Measurements from ENCODE around the gene RAPGEF4.
"Not testable (repeated sequence)": the region's sequence is repeated elsewhere in the genome, so short reads cannot be mapped to it uniquely, and the experiment has no call there.

The RAPGEF4 gene

DNA sequence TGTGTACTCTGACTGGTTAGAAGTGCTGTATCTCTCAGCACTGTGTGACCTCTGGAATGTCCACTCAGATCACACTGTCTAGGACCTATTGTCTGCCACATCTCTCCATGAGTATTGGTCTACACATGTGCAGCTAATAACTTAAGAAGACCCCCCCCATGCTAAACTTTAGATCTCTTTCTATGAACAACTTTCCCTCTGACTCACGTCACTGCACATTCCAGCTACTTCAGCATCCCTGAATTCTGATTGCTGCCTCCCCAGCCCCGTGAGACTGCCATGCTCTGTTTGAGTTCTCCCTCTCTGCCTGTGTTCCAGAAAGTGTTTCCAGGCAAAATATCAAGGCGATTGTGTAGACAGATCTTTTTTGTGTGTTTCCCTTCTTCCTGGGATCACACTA is 41.8 kb downstream of the RAPGEF4 start:
- DNase-seq (ENCODE audit: low read depth) = no peak
- H3K36me3 ChIP-seq (ENCODE audit: control insufficient read depth, insufficient read depth, low read length, severe bottlenecking) = no peaks in the 10 kb centered on the region
- H3K4me1 ChIP-seq (ENCODE audit: control insufficient read depth, insufficient read depth, low read length) = peaks cover 22% of the 10 kb centered on the region
- no peak overlapping the region for H3K9ac ChIP-seq (ENCODE audit: low read length)
- H3K9me3 ChIP-seq (ENCODE audit: control insufficient read depth, low read length) = no peaks in the 10 kb centered on the region
- no peaks in the 10 kb centered on the region for H3K27me3 ChIP-seq (replicated peaks; ENCODE audit: control insufficient read depth, insufficient read depth, low read length)
- no peak overlapping the region for H3K4me3 ChIP-seq (ENCODE audit: low read length)

DNA sequence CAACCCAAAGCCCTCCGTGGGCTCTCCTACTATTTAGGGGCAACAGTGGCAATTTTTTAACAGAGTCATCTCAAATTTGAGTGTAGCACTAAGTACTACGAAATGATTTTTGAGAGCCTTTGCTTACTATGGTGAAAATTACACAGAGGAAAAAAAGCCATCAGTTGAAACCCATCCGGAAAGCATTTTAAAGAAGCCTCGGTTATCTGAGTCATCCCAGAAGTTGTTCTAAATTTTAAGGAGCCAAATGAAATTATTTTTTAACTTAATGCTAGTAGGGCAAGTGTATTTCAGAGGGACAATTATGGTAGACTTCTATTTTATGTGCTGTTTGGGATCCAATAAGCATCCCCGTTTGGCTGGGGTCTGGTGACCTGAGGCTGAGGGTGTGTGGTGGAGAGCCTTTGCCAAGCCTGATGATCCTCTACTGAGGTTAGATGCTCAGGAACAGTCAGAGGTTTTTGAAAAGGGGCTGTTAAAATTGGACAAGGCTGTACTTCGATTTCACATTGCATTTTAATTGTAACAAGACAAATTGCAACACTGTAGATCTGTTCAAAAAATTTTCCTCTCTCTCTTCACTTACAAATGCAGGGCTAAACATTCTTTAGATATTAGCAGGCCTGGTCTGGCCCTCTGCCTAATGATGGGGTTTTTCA is 47.0 kb downstream of the RAPGEF4 start:
- H3K36me3 ChIP-seq (ENCODE audit: control insufficient read depth, insufficient read depth, low read length, severe bottlenecking) = no peaks in the 10 kb centered on the region
- peaks cover 18% of the 10 kb centered on the region for H3K4me1 ChIP-seq (ENCODE audit: control insufficient read depth, insufficient read depth, low read length)
- no peak for DNase-seq (ENCODE audit: low read depth)
- H3K27me3 ChIP-seq (replicated peaks; ENCODE audit: control insufficient read depth, insufficient read depth, low read length) = no peaks in the 10 kb centered on the region
- no peaks in the 10 kb centered on the region for H3K9me3 ChIP-seq (ENCODE audit: control insufficient read depth, low read length)
- H3K9ac ChIP-seq (ENCODE audit: low read length) = peak overlapping the region; percentile 44
- H3K4me3 ChIP-seq (ENCODE audit: low read length) = peak overlapping the region; percentile 34

DNA sequence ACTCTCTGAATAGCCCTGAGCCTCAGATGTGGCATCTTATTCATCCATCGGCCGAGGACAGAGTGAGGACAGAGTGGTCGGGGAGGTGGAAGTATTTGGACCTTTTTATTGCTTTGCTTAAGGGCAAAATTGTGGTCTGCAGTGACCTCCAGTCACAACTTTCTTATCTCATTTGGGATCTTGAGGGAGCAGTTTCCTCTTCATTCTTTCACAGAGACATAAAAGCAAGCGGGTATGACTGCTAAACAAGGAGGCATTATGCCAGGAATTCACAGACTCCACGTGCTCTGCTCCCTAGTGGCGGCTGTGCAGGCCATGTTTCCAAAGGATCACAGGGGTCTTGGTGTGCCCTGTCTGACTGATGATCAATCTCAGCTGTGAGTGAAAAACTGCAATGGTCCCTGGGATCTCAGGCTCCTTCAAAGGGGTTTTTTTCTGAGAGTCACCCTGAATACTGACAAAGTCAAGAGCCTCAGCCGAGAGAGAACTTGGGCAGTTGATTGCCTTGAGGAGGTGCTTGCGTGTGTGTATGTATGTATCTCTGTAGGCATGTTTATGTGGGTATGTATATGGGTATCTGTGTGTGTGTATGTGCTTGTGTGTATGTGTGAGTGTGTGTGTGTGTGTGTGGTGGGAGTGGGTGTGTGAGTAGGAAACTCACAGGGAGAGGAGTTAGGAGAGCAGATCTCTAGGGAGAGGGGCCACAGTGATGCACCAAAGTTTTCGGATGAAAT is 47.7 kb downstream of the RAPGEF4 start:
- peak; percentile 90 for DNase-seq (ENCODE audit: low read depth)
- Histone ChIP-seq H3K27me3 (replicated peaks; ENCODE audit: control insufficient read depth, insufficient read depth, low read length) (no peaks in the 10 kb centered on the region), H3K9me3 (ENCODE audit: control insufficient read depth, low read length) (no peaks in the 10 kb centered on the region), H3K4me3 (ENCODE audit: low read length) (no peak overlapping the region), H3K4me1 (ENCODE audit: control insufficient read depth, insufficient read depth, low read length) (peaks cover 18% of the 10 kb centered on the region), H3K9ac (ENCODE audit: low read length) (no peak overlapping the region), H3K36me3 (ENCODE audit: control insufficient read depth, insufficient read depth, low read length, severe bottlenecking) (no peaks in the 10 kb centered on the region)

DNA sequence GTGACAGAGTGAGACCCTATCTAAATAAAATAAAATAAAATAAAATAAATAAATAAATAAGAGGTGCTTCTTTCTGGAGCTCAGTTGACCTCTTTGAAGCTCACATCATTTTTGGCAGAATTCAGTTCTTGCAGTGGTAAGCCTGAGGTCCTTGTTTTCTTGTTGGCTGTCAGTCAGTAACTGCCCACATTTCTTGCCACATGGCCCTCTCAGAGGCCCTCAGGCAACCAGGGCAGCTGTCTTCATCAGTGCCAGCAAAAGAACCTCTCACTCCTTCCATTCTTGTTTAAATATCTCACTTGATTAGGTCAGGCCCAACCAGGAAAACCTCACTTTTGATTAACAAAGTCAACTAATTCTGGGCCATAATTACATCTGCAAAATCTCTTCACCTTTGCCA is 53.2 kb downstream of the RAPGEF4 start:
- H3K36me3 ChIP-seq (ENCODE audit: control insufficient read depth, insufficient read depth, low read length, severe bottlenecking) = no peaks in the 10 kb centered on the region
- no peak overlapping the region for H3K9ac ChIP-seq (ENCODE audit: low read length)

DNA sequence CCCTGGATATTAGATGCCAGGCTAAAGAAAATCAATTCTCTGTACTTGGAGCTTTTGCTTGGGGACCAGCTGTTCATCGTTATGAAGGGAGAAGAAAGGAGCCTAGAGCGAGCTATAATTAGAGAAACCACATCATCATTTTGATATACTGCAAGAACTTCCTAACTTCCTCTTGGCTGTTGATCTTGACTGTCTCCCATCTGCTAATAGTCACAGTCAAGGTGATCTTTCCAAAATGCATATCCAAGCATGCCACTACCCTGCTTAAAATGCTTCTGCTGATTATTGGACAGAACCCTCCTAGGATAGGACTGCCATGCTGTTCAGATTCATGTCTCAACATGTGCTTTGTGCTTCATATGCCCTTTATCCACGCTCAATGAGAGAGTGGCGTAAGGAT is 54.8 kb downstream of the RAPGEF4 start:
- H3K4me3 ChIP-seq (ENCODE audit: low read length) = no peak overlapping the region
- DNase-seq (ENCODE audit: low read depth) = no peak
- H3K36me3 ChIP-seq (ENCODE audit: control insufficient read depth, insufficient read depth, low read length, severe bottlenecking) = no peaks in the 10 kb centered on the region
- H3K27me3 ChIP-seq (replicated peaks; ENCODE audit: control insufficient read depth, insufficient read depth, low read length) = no peaks in the 10 kb centered on the region
- H3K4me1 ChIP-seq (ENCODE audit: control insufficient read depth, insufficient read depth, low read length) = no peaks in the 10 kb centered on the region
- H3K9me3 ChIP-seq (ENCODE audit: control insufficient read depth, low read length) = no peaks in the 10 kb centered on the region
- H3K9ac ChIP-seq (ENCODE audit: low read length) = no peak overlapping the region

More for the DNA sequence above, 53.2 kb downstream of the RAPGEF4 start:
- no peaks in the 10 kb centered on the region for H3K4me1 ChIP-seq (ENCODE audit: control insufficient read depth, insufficient read depth, low read length)
- DNase-seq (ENCODE audit: low read depth) = no peak
- H3K27me3 ChIP-seq (replicated peaks; ENCODE audit: control insufficient read depth, insufficient read depth, low read length) = no peaks in the 10 kb centered on the region
- no peaks in the 10 kb centered on the region for H3K9me3 ChIP-seq (ENCODE audit: control insufficient read depth, low read length)
- H3K4me3 ChIP-seq (ENCODE audit: low read length) = no peak overlapping the region

DNA sequence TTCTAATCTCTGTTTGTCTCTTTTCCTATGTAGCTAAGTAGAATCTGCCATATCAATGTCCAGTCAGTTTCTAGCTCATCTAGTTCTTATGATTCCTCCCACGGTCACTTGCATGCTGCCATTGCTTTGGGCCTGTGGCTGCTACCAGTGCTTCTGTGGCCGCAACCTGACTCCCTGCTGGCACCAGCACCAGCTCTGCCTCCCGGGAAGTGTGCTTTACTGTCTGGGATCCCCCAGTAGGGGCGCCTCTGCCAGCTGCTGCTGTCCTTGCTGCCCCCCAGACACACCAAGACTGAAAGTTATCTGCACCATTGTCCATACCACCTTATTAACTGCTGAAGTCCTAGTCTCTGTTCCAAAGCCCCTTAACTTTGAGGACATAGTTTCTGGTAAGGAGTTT is 56.3 kb downstream of the RAPGEF4 start:
- no peak overlapping the region for H3K4me3 ChIP-seq (ENCODE audit: low read length)
- no peaks in the 10 kb centered on the region for H3K4me1 ChIP-seq (ENCODE audit: control insufficient read depth, insufficient read depth, low read length)
- no peaks in the 10 kb centered on the region for H3K36me3 ChIP-seq (ENCODE audit: control insufficient read depth, insufficient read depth, low read length, severe bottlenecking)
- H3K9me3 ChIP-seq (ENCODE audit: control insufficient read depth, low read length) = no peaks in the 10 kb centered on the region
- DNase-seq (ENCODE audit: low read depth) = no peak
- no peak overlapping the region for H3K9ac ChIP-seq (ENCODE audit: low read length)
- no peaks in the 10 kb centered on the region for H3K27me3 ChIP-seq (replicated peaks; ENCODE audit: control insufficient read depth, insufficient read depth, low read length)

DNA sequence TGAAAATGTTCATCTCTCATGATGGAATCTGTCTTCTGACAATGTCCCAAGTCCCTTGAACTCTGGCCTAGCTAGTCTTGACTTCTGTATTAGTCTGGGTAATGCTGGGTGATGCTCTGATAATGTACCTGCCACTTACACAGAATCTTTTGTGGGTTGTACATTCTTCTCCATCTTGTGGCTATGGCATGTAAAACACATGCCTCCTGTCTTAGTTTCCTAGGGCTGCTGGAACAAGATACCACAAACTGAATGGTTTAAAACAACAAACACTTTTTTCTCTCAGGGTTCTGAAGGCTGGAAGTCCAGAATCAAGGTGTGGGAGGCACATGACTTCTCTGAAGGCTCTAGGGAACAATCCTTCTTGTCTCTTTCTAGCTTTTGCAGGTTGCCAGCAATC is 57.1 kb downstream of the RAPGEF4 start:
- peak; percentile 24 for DNase-seq (ENCODE audit: low read depth)
- H3K9ac ChIP-seq (ENCODE audit: low read length) = no peak overlapping the region
- H3K4me3 ChIP-seq (ENCODE audit: low read length) = no peak overlapping the region
- H3K36me3 ChIP-seq (ENCODE audit: control insufficient read depth, insufficient read depth, low read length, severe bottlenecking) = no peaks in the 10 kb centered on the region
- H3K9me3 ChIP-seq (ENCODE audit: control insufficient read depth, low read length) = no peaks in the 10 kb centered on the region
- H3K4me1 ChIP-seq (ENCODE audit: control insufficient read depth, insufficient read depth, low read length) = no peaks in the 10 kb centered on the region
- H3K27me3 ChIP-seq (replicated peaks; ENCODE audit: control insufficient read depth, insufficient read depth, low read length) = no peaks in the 10 kb centered on the region

DNA sequence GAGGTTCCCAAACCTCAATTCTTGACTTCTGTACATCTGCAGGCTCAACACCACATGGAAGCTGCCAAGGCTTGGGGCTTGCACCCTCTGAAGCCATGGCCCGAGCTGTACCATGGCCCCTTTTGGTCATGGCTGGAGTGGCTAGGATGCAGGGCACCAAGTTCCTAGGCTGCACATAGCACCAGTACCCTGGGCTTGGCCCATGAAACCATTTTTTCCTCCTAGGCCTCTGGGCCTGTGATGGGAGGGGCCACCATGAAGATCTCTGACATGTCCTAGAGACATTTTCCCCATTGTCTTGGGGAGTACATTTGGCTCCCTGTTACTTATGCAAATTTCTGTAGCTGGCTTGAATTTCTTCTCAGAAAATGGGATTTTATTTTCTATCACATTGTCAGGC is 67.7 kb downstream of the RAPGEF4 start:
- DNase-seq (ENCODE audit: low read depth); H3K36me3 ChIP-seq (ENCODE audit: control insufficient read depth, insufficient read depth, low read length, severe bottlenecking); H3K9ac ChIP-seq (ENCODE audit: low read length); H3K4me1 ChIP-seq (ENCODE audit: control insufficient read depth, insufficient read depth, low read length); H3K9me3 ChIP-seq (ENCODE audit: control insufficient read depth, low read length); H3K4me3 ChIP-seq (ENCODE audit: low read length); H3K27me3 ChIP-seq (replicated peaks; ENCODE audit: control insufficient read depth, insufficient read depth, low read length): not testable (repeated sequence)

DNA sequence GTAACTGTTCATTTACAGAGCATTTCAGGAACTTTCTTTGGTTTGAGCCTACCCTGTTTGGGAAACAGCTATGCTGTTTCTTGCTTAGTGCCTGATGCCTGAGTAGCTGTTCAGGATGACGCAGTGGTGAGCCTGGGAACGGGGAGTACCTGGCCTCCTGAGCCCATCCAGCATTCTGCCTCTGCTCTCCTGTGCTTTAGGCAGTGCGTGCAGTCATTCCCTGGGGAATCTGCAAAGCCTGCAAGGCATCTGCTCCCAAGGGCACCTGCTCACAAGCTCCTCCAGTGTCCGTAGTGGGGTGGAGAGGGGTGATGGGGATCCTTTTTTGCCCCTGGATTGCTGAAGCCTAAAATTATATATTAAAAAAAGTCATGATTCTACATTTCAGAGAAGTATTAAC is 68.8 kb downstream of the RAPGEF4 start:
- Histone ChIP-seq H3K4me3 (ENCODE audit: low read length) (no peak overlapping the region), H3K27me3 (replicated peaks; ENCODE audit: control insufficient read depth, insufficient read depth, low read length) (no peaks in the 10 kb centered on the region), H3K9me3 (ENCODE audit: control insufficient read depth, low read length) (peaks cover 8% of the 10 kb centered on the region), H3K9ac (ENCODE audit: low read length) (no peak overlapping the region), H3K4me1 (ENCODE audit: control insufficient read depth, insufficient read depth, low read length) (no peaks in the 10 kb centered on the region), H3K36me3 (ENCODE audit: control insufficient read depth, insufficient read depth, low read length, severe bottlenecking) (no peaks in the 10 kb centered on the region)
- no peak for DNase-seq (ENCODE audit: low read depth)

DNA sequence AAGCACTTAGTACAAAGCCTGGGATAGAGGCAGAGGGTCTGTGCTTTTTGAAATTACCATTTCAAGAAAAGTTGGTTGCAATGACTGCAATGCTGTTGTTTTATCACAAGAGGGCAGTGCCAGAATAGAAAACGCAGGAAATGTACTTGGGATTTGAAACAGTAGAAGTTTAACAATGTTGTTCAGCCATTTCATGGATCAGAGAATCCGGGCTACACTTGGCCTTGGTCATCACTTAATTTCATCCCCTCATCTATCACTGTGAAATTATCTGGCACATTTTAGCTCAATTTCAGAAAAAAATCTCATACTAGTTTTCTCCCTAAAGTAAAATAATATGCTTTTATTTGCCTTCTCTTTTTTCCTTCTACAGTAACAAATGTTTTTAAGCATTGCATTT is 70.8 kb downstream of the RAPGEF4 start:
- peak; percentile 80 for DNase-seq (ENCODE audit: low read depth)
- H3K4me3 ChIP-seq (ENCODE audit: low read length) = no peak overlapping the region
- H3K4me1 ChIP-seq (ENCODE audit: control insufficient read depth, insufficient read depth, low read length) = no peaks in the 10 kb centered on the region

DNA sequence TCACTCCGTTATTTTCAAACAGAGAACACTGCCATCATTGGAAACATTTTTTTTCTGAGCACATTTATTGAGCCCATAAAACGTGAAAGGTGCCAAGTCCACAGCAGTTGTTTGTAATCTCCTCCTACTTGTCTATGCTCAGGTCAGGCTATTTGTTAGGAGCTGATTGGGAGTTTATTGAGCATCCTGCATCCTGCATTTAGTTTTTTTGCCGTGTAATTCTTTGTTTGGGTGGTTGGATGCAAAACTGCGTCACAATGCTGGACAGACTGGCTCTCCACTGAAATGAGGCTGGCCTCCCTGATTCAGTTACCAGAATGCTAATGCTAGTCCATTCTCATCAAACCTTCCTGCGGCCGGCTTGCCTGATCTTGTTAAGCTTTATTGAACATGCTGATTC is 71.4 kb downstream of the RAPGEF4 start:
- Histone ChIP-seq H3K36me3 (ENCODE audit: control insufficient read depth, insufficient read depth, low read length, severe bottlenecking) (no peaks in the 10 kb centered on the region), H3K4me1 (ENCODE audit: control insufficient read depth, insufficient read depth, low read length) (no peaks in the 10 kb centered on the region), H3K4me3 (ENCODE audit: low read length) (no peak overlapping the region), H3K27me3 (replicated peaks; ENCODE audit: control insufficient read depth, insufficient read depth, low read length) (no peaks in the 10 kb centered on the region), H3K9me3 (ENCODE audit: control insufficient read depth, low read length) (peaks cover 8% of the 10 kb centered on the region), H3K9ac (ENCODE audit: low read length) (peak overlapping the region; percentile 19)
- no peak for DNase-seq (ENCODE audit: low read depth)

More for the DNA sequence above, 70.8 kb downstream of the RAPGEF4 start:
- Histone ChIP-seq H3K9me3 (ENCODE audit: control insufficient read depth, low read length) (peaks cover 8% of the 10 kb centered on the region), H3K9ac (ENCODE audit: low read length) (peak overlapping the region; percentile 19), H3K36me3 (ENCODE audit: control insufficient read depth, insufficient read depth, low read length, severe bottlenecking) (no peaks in the 10 kb centered on the region), H3K27me3 (replicated peaks; ENCODE audit: control insufficient read depth, insufficient read depth, low read length) (no peaks in the 10 kb centered on the region)
